GM18870 (cell line): ENCODE results near the gene ITGB2.
"Not testable (repeated sequence)": the region's sequence is repeated elsewhere in the genome, so short reads cannot be mapped to it uniquely, and the experiment has no call there.

Experiments
- ATAC-seq: cut with Tn5 transposase; IDR thresholded peaks from one replicate; pipeline ENCODE4 v1.9.1; 2021; ENCODE audit warnings: moderate library complexity; ENCODE audit not compliant: unreplicated experiment

ITGB2 gene

DNA sequence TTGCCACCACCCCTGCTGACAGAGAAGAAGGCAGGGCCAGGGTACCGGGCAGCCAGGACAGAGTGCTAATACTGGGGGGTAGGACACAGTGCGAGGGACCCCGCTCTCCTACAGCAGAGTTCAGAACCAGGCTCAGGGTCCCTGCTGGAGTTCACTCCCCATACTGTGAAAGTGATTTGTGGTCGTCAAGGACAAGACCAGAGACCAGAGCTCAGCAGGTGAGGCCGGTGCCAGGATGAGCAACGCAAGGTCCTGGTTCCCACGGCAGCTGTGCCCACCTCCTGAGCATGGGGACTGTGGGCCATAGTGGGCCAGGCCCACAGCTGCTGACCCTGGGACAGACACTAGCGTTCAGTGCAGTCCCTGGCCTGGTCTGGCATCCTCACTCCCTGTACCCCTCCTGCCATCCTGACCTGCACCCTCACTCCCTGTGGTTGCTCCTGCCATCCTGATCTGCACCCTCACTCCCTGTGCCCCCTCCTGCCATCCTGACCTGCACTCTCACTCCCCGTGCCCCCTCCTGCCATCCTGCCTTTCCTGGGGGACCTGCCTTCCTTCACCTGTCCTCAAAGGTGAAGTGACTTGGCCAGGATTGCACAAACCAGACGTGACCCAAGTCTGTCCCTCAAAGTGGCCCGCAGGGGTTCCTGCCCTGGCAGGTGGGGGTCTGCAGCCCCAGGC is 33.4 kb downstream of the ITGB2 start:
- no peak for ATAC-seq

DNA sequence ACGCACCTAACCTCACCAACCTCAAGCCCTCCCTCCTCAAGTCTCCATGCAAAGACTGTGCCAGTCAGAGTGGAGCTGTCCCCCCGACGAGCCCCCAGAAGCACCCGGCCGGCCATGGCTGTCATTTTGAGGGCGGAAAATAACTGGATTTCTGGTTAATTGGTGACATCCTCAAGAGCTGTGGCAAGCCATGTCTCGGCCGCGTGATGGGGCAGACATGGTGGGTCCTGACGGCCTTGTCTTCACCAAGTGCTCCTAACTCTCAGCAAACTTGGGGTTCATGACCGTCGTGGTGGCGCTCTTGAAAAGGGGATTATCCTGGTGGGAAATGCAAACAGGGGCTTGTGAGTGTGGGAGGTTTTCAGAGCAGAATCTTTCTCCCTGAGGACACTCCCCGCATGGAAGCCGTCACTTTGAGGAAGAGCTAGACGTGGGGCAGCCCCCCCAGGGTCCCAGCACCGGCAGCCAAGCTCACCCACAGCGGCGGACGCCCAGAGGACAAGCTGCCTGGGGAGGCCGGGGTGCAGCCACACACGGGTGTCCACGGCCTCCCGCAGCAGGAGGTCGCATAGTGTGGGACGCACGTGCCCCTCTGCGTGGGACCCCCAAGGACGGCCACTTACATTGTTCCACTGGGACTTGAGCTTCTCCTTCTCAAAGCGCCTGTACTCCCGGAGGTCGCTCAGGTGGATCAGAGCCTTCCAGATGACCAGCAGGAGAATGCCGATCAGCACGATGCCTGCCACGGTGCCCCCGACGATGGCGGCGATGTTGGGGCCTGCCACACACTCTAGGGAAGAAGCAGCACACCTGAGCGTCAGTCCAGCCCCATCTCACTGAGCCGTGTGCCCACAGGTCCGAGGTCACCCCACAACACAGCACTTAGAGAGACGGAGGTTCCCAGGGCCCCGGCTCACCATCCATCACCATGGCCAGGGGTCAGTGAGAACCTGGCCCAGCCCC is 34.3 kb downstream of the ITGB2 start:
- no peak for ATAC-seq

DNA sequence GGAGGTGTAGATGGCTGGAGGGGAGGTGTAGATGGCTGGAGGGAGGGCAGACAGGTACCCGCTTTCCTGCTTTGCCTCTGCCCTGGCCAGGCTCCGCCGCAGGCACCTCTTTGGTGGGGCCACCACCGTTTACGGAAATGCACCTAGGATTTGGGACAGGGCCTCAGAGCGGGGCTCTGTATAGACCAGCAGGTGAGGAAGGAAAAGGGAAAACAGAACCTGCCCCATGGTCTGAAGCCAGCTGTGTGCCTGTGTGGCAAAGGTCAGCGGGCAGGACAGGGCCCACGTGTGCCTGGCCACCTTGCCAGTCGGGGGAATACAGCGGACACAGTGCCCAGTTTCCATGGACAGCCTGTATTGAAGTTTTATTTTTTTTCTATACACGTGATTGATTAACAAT is 35.1 kb downstream of the ITGB2 start:
- no peak for ATAC-seq

DNA sequence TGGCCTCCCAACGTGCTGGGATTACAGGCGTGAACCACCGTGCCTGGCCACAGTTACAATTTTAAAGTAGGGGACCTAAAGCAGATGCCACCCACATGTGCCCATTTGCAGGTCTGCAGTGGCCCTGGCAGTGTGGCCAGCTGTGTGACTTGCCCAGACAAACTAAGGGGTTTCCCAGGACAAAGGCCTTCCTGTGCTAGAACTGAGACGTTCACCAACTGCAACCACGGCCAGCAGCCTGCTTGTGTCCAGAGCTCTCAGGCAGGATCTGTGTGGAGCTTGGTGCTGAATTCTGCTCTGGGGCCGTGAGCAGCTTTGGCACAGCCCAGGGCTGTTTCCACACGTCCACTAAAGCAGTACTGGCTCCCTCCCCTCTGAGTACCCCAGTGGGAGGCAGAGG is 36.6 kb downstream of the ITGB2 start:
- ATAC-seq = no peak

DNA sequence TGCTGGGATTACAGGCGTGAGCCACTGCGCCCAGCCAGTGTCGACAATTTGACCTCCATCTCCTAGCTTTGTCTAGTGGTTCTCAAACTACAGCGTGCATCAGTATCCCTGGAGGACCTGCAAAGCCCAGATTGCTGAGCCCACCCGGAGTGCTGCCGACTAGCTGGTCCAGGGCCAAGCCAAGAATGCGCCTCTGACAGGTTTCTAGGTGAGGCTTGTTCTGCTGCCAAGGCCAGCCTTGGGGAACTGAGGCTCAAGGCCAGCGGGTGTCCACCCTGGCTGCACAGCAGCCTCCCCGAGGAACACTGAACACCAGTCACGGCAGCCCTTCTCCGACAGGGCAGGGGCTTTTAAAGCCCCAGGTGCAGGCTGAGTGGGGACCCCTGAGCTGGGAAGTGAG is 37.4 kb downstream of the ITGB2 start:
- ATAC-seq = no peak

DNA sequence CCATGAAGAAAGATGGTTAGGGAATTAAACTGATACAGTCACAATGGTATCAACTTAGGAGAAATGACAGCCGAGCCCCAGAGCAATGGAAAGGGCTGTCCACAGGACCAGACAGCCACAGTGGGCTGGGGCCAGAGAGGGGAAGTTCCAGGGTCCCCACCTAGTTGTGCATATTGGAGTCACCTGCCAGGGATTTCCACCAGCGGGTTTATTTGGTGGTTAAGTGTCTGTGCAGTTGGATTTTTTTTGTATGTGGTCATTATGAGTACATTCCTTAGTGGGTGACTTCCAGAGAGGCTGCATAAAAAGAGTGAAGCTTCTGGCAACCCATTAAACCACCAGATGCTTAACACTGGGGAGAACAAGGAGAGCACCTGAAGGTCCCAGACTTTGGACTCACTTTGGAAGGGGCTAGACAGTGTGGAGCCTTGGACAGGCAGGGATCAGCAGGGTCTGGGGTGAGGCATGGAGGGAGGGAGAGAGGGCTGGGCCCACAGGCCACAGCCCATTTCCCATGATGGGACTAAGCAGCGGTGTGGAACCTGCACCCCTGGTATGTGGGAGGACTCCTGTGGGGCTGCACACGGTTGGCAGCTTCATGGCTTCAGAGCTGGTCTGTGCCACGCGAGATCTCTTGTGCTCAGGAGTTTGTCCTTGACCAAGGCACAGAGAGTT is 39.4 kb downstream of the ITGB2 start:
- no peak for ATAC-seq

DNA sequence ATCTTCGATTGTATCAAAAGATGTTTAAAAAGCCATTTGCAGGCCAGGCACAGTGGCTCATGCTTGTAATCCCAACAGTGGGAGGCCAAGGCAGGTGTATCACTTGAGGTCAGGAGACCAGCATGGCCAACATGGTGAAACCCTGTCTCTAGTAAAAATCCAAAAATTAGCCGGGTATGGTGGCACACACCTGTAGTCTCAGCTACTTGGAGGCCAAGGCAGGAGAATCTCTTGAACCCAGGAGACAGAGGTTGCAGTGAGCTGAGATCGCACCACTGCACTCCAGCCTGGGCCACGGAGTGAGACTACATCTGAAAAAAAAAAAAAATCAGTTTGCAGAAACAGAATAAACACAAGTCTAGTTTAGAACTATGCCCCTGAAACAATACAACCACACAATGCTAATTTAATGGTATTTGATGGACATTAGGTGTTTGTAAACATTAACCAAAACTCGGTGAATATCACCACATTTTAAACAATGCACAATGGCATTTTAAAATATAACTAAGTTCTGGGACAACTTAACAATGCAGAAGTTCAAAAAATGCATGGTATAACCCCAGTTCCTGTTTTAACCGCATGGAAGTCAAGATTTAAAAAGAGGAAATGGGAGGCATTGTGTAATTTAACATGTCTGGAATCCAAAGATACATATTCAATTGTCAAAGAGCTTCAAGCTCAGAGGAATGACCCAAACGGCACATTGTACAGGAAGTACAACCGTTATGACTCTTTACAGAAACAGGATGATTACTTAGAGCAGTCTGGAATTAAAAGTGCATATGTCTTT is 40.1 kb downstream of the ITGB2 start:
- no peak for ATAC-seq

DNA sequence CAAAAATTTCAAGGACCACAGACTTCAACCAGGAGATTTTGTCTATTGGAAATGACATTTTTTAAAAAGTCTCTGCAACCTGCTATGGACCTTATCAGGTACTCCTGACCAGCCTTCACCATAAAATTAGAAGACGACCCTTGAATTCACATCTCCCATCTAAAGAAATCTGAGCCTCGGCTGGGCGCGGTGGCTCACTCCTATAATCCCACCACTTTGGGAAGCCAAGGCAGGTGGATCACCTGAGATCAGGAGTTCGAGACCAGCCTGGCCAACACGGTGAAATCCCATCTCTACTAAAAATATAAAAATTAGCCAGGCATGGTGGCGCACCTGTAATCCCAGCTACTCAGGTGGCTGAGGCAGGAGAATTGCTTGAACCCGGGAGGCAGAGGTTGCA is 41.5 kb downstream of the ITGB2 start:
- not testable (repeated sequence) for ATAC-seq

DNA sequence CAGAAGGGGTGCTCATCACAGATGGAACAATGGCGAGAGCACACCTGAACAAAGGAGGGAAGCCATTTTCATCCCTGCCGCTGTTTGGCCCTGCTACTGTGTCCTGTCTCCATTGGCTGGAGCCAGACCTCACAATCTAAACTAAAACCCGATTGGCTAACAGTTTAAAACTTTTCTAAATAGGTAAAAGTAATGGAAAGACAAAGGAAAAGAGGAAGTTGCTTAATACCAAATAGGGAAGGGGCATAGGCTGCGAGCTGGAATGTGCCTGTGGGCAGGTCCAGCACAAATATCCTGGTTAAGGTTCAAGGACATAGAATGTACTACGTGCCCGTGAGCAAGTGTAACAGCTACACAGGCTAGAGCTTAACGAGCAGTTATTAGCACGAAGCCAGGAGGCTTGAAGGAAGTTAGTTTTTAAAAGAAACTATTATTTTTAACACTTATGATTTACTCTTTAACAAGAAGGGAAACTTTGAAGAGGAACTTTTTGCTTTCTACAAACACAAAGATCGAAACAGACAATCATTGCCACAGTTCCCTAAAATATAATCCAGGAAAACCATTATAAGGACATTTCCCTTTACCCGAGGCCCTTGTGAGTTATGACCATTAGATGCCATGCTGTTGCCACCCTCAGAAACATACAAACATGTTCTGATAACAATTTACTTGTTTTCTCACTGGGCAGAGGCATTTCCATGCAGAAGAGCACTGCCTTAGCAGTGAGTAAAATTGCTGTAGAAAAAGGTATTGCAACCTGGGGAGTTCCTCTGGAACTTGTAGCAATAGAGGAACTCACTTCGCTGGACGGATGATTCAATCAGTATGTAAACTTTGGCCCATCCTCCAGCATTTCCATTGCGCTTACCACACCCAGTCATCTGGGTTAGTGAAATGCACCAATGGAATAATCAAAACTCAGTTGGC is 42.4 kb downstream of the ITGB2 start:
- no peak for ATAC-seq

DNA sequence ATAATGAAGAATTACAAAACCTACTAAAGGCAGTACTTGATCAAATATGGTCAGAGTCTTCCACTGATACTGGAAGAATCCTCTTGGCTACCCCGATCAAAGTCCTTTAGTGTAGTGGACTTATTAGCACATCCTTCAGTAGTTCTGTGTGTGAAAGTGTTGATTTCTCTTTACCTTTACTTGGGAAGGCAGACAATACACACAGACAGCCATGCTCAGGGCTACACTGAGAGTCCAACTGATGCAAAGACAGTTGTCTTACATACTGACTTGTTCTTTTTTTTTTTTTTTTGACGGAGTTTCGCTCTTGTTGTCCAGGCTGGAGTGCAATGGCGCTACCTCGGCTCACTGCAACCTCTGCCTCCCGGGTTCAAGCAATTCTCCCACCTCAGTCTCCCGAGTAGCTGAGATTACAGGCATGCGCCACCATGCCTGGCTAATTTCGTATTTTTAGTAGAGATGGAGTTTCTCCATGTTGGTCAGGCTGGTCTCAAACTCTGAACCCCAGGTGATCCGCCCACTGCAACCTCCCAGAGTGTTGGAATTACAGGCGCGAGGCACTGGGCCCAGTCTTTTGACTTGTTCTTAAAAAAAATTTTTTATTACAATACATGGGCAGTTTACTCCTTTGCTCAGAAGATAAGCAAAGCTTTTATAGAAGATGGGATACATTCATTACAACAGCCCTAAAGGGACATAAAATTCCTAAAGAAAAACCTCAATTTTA is 43.7 kb downstream of the ITGB2 start:
- ATAC-seq = no peak

DNA sequence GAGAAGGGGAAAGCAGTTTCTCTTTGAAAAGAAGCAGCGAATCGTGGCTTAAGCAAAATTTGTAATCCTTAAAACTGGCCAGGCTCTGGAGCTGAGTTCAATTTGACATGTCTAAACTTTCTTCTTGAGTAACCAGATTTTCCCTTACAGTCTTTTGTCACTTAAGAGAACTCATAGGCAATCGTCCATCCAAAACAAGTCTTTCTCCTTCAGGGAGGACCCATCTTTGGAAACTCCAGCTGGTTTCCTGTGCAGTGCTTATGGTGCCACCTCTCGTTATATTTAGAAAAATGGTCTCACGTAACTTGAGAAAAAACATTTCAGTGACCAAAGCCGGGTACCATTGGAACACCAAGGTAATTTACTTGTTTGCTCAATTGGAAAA is 45.4 kb downstream of the ITGB2 start:
- ATAC-seq = no peak

DNA sequence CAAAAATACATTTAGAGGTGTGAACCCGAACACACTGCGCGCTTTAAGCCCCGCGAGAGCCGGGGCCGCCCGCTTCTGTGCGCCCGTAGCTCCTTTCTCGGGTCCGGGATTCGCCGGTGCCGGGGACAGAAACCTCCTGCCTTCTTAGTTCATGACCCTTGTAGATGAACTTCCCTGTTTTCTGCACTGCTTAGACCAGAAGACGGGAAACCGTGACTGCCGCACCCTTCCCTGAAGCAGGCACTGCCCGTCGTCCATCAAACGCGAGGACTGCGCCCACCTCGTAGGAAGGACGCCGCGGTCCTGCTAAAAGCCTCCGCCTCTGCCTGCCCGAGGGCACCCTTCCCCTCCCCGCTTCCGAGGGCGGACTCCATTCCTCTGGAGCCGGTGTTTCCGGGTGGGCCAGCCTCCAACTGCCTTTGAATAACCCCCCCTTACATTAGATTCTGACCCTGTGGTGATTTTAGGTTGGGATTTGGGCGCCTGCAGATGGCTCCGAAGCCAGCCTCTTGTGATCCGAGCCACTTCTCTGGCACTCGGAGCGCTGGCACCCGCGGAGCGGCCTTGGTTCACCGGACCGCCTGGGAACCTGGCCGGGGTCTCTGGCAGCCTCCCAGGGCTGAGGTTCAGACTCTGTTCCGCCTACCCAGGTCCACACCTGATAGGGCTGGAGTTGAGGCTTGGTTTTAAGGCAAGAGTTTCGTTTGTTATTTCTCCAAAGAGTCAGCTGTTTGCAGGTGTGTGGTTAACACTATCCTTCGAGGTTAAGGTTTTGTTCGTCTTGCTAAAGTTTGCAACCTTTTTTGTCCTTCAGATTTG is 46.0 kb downstream of the ITGB2 start:
- ATAC-seq = peak; percentile 19

DNA sequence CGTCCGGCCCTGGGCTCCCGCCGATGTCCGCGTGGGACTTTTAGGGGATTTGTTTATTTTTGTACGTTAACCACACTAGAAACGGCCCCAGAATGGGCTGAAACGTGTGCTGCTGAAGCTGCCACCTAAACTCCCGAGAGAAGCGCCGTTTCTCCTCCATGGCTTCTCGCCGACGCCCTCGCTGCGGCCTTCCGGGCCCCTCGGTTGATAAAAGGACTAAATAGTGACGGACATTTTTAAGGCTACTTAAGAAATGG is 46.5 kb downstream of the ITGB2 start:
- no peak for ATAC-seq

DNA sequence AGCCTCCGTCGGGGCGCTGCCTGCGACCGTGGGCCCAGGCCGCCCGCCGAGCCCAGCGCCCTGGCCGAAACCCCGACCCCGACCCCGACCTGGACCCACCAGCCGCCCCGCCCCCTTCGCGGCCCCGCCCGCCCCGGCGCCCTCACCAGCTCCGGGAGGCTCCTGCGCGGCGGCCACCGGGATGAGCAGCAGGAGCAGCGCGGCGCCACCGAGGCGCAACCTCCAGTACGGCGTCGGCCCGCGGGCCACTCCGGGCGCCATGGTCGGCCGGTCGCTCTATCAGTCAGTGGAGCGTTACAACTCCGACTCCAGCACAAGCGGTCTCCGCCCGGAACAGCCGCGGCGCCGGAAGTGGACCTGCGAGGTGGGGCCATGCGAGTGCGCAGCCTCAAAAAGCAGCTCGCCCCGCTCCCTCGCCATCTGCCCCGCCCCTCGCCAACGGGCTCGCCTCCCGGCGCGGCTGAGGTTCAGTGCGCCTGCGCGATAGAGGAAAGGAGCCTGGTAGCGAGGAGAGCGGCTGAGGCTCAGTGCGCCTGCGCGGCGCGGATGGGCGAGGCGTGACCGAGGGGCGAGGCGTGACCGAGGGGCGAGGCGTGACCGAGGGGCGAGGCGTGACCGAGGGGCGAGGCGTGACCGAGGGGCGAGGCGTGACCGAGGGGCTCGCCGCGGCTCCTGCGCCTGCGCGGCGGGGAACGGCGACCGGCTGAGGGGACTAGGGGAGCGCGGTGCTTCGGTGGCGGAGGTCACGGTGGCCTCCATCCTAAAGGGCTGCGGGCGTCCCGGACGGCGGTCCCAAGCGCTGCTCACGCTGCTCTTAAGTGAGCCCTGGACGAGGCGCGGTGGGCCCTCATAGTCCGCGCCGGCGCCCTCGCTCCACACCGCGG is 47.1 kb downstream of the ITGB2 start, which contains the start of gene PTTG1IP:
Gene PTTG1IP, minus strand, starts transcription at position 335 of the 884 bp plus-strand sequence. Its CDS starts 74 bp downstream, at position 261.
- peak; percentile 57 for ATAC-seq

DNA sequence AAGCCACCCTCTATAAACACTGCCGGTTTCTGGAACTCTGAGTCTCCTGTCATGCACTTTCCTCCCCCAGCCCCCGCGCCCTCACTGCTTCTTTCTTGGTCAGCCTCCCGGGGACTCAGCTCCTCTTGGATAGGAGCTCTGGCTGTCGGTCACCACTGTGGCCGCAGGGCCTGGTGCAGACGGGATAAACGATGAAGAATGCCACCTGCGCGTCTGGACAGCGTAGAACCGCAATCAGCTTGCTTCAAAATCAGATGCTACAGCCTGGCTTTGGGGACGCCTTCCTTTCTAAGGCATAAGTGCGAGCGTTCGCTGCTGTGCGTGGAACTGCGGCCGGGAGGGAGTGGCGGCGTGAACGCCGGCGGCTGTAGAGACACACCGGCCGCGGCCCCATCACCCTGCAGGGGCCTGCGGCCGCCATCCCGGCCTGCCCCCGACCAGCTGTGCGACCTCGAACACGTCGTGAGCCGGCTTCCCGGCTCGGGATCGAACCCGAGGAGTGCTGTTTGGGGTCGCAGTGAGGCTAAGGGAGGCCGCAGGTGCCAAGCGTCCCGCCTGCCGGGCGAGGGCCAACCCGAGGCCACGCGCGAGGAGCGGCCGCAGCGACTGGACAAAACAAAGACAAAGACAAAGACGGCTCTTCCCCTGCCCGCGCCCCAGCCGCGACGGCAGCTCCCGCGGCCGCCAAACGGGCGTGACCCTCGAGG is 47.9 kb downstream of the ITGB2 start:
- no peak for ATAC-seq

DNA sequence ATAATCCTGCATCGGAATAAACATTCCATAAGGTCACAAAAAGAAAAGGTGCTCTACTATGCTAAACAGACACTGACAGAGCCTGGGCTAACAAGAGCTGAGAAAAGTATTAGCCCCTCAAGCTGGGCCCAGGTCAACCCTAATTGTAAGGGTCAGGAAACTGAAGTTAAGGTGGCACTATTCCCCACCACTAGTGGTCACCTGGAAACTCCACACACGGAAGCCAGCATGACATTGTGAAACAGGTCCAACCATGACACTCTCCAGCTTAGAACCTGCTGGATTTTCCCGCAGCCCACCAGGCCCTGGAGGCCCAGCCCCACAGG is 48.4 kb downstream of the ITGB2 start:
- ATAC-seq = no peak
